NB4 (cell line): ENCODE results near the gene TRMT5.

Source experiments
- CTCF ChIP-seq: IDR thresholded peaks from one replicate; pipeline ENCODE4 v1.5.1; 2012; ENCODE audit warnings: low read depth, low read length
- MAX ChIP-seq: IDR thresholded peaks from 2 replicates; pipeline ENCODE4 v1.6.1; 2011; ENCODE audit warnings: low read depth, low read length

DNA sequence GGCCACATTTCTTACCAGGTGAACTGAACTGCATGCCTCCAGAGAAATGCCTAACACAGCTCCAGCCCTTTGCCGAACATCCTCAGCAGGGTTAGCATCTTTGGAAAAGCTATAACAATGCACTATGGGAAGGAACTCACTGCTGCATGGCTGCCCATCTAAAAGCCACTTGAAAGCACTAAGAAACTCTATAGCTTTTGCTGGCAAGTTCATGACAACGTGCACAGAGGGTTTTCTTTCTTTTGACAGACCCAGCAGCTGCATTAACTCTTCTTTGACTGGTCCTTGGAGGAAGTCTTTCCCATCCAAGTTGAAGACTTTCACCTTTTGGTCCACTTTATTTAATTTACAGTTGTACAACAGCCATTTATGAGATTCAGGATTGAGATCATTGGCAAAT is 5.3 kb downstream of the TRMT5 start:
- no peak for TF ChIP-seq CTCF
- no peak for TF ChIP-seq MAX
